Glomerular endothelial cell (primary cell): Measurements from ENCODE around the gene KLRB1. TPM values are rescaled to one million over a fixed set of nuclear protein-coding genes. Genes with fewer than 3 reads are reported as not detected.
"Not testable (repeated sequence)": the region's sequence is repeated elsewhere in the genome, so short reads cannot be mapped to it uniquely, and the experiment has no call there.

Source experiments
- DNase-seq: peaks from one replicate; pipeline ENCODE4 v3.0.0-alpha.2; 2011; ENCODE audit warnings: low read depth, low spot score; ENCODE audit errors: extremely low read depth
- total RNA-seq: library from RNA; depleted of rRNA; stranded (reverse); fragments of >200 nt; gene quantifications from 2 replicates; pipeline ENCODE4 v1.2.3, GENCODE V29; 2015

KLRB1 gene
- total RNA-seq, 1 donor from 2014 or later = not detected

DNA sequence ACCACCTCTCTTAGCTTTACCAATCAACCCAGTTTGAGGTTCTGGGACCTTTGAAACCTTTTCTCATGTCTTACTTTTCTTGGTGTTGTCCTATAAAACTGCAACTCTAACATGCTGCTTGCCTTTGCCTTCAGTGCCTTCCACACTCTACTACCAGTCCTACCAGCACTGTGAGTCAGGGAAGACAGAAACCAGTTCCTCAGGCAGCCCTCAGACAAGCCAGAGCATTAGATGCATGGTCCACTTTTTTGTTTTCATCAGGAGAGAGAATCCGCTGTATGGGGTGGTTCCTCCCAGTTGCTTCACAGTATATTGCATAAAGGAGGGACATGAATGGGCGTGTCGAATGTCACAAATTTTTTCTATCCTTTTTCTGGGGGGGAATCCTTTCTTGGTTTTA, 17.3 kb upstream of the KLRB1 start:
- DNase-seq = no peak

- no peak for DNase-seq
Observed at GRCh38 chr12:9619411-9620179, 11.9 kb upstream of the KLRB1 start.

GRCh38 chr12:9618906-9619305, 11.2 kb upstream of the KLRB1 start:
- not testable (repeated sequence) for DNase-seq

DNA sequence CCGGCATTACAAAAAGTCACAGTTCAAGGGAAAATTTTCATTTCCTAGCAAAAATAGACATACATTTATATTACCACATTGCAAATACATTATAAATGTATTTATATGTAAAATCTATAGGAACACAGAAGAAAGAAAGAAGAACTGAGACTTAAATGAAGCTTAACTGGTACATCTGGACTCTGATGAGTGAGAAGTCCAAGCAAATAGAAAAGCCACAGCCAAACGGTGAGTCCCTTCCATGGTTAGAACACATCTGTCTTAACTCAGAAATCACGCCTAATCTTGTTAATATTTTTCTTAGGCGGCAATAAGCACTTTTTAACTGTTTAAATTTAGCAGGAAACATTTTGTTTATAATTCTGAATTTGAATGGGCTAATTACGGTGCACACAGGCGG, 9.4 kb upstream of the KLRB1 start:
- DNase-seq = no peak

DNA sequence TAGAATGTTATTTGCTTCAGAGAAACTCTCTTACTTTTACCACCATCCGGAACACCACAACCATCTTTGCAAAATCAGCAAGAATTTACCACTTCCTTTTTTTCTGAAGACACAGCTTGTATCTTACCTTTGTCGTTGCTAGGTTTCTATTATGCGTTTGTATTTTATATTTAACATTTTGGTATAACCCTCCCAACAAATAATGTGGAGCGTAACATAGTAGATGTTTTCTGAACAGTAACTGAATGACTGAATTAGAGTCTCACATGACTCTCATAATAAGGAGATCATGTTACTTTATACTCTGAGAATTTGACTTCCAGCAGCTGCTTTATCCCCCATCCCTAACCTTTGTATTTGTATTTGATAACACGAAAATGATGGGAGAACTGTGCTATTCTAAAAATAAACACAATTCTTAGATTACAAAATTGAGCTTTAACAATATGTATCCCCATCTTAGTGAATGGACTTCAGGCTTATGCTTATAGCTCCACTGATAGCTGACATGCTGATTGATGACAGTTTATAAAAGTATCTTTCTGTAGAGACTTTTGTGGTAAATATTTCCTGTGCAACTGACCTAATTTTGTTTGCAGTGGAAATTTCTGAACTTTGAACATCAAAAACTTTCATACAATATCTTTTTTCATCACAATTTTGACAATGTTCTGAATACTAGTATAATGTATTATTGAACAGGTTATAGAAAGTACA, 7.9 kb upstream of the KLRB1 start:
- no peak for DNase-seq

- not testable (repeated sequence) for DNase-seq
Observed at GRCh38 chr12:9610606-9611005, 2.9 kb upstream of the KLRB1 start.

DNA sequence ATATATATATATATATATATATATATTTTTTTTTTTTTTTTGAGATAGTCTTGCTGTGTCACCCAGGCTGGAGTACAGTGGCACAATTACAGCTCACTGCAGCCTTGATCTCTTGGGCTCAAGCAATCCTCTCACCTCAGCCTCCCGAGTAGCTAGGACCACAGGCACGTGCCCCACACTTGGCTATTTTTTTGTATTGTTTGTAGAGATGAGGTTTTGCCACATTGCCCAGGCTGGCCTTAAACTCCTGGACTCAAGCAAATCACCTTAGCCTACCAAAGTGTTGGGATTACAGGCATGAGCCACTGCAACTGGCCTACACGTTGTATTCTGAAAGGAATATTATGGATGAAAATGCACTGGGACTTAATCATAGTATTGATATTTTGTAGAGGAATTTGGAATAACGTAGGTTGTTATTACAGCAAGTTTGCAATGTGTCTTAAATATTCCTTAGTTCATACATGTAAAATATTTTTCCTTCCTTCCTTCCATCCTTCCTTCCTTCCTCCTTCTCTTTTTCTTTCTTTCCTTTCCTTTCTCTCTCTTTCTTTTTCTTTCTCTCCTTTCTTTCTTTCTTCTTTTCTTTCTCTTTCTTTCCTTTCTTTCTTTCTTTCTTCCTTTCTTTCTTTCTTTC, 862 bp downstream of the KLRB1 start:
- DNase-seq = no peak

DNA sequence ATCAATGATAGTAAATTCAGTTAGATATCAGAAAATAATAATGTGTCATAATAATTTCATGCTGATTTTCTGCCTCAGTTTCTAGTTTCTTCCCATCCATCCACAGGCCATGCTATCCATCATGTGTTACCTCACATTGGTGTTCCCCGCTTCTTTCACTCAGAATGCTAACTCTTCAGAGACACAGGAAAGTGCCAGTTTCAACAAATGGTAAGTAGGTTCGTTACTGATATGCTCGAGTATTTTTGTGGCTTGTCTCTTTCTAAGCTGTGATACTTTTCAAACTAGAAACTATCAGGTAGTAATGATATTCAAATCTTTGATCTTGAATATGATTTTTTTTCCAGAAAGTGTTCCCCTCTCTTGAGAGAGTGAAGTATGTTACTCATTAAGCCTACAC, 1.5 kb downstream of the KLRB1 start:
- no peak for DNase-seq

GRCh38 chr12:9605483-9605882, 2.2 kb downstream of the KLRB1 start:
- DNase-seq = no peak

GRCh38 chr12:9604287-9604686, 3.4 kb downstream of the KLRB1 start:
- DNase-seq = no peak

- DNase-seq = not testable (repeated sequence)
Observed at GRCh38 chr12:9600426-9600825, 7.3 kb downstream of the KLRB1 start.

DNA sequence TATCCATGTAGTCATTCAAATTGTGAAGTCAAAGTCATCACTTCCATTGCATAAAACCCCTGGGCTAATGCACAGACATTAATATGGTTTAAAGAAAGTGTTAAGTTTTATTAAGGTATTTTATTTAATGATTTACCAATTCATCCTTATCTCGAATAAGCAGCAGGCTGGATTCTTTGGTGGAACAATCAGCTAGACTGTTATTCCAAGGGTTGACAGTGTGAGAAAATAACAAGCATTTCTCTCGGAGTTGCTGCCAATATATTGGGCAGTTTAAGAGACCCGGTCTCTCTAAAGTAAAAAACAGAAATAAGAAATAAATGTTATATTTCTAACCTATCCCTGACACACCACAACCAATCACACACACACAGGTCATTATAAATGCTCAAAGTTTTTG, 9.4 kb downstream of the KLRB1 start:
- no peak for DNase-seq

GRCh38 chr12:9597365-9597764, 10.4 kb downstream of the KLRB1 start:
- DNase-seq = no peak

GRCh38 chr12:9590441-9590840, 17.3 kb downstream of the KLRB1 start:
- DNase-seq = no peak

- no peak for DNase-seq
Observed at GRCh38 chr12:9588749-9589148, 19.0 kb downstream of the KLRB1 start.

- DNase-seq = no peak
Observed at GRCh38 chr12:9587987-9588600, 19.6 kb downstream of the KLRB1 start.

DNA sequence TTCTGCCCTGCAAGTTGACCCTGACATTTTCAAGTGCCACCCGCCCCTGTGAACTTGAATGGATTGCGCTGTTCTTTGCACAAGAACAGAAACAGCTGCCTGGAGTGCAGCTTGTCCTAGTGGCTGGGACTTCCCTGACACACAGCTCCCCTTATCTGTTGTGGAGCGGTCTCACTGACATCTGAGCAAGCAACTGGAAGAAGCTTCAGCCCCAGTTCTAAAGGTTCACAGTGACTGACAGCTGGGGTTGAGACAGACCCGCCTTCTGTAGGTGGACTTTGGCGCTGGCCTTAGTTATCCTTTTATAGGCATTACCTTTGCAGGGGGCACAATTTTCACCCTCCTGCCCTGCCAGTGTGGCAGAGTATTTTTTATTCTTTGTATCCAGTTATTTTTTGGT, 30.0 kb downstream of the KLRB1 start:
- not testable (repeated sequence) for DNase-seq

DNA sequence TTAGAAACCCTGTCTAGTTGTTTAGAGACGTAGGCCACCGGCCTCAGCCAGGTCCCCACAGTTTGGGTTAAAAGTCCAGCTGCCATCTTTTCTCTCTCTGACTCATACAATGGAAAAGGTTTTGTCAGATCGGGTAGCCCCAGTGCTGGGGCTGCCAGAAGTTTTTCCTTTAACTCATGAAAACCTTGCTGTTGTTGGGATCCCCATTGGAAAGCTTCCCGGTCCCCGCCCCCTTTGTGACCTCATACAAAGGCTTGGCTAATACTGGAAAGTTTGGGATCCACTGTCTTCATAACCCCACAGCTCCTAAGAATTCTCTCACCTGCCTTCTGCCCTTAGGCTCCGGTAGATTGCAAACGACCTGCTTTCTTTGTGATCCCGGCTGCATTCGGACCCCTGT, 40.6 kb downstream of the KLRB1 start:
- not testable (repeated sequence) for DNase-seq

GRCh38 chr12:9566113-9566512, 41.6 kb downstream of the KLRB1 start:
- DNase-seq = not testable (repeated sequence)

DNA sequence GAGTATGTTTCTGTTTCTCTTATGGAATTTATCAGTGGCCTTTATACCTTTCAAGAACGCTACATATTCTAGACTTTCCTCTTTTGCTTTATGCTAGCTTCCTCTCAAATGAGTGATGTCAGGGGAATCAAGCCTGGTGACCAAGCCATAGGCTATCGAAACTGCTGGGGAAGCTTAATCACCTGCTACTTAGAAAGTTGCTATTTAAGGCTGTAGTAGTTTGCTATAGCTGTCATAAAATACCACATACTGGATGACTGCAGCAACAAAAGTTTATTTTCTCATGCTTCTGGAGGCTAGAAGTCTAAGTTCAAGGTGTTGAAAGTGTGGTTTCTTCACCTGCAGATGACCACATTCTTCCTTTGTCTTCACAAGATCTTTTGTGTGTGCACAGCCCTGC, 43.3 kb downstream of the KLRB1 start:
- DNase-seq = not testable (repeated sequence)

- not testable (repeated sequence) for DNase-seq
Observed at GRCh38 chr12:9562841-9563453, 44.8 kb downstream of the KLRB1 start.
